GM19035 (cell line): ENCODE results near the gene FAM117B.
"Not testable (repeated sequence)": the region's sequence is repeated elsewhere in the genome, so short reads cannot be mapped to it uniquely, and the experiment has no call there.

Experiments used
- ATAC-seq: cut with Tn5 transposase; IDR thresholded peaks from one replicate; pipeline ENCODE4 v1.9.1; 2021; ENCODE audit not compliant: unreplicated experiment

FAM117B gene

DNA sequence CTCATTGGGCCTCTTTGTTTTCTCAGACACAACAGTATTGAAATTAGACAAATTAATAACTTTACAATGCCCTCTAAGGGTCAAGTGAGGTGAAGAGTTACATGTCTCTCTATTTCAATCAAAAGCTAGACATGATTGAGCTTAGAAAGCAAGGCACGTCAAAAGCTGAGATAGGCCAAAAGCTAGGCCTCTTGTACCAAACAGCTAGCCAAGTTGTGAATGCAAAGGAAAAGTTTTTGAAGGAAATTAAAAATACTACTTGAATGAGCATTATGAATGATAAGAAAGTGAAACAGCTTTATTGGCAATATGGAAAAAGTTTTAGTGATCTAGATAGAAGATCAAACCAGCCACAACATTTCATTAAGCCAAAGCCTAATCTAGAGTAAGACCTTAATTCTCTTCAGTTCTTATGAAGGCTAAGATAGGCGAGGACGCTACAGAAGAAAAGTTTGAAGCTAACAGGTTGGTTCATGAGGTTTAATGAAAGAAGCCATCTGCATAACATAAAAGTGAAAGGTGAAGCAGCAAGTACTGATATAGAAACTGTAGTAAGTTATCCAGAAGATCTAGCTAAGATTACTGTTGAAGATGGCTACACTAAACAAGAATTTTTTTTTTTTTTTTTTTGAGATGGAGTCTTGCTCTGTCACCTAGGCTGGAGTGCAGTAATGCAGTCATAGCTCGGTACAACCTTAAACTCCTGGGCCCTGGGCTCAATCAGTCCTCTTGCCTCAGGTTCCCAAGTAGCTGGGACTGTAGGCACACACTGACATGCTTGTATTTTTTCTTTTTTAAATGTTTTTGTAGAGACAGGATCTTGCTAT lies 65.5 kb downstream of the FAM117B start:
- no peak for ATAC-seq

DNA sequence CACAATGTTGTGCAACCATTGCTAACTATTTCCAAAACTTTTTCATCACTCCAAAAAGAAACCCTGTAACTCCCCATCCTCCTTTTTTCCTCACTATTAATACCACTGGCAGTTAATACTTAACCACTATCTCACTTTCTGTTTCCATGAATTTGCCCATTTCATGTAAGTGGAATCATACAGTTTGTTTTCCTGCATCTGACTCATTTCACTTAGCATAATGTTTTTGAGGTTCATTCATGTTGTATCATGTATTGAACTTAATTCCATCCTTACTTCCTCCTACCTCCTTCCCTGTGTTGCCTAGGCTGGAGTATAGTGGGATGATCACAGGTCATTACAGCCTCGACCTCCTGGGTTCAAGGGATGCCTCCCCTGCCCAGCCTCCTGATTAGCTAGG lies 68.3 kb downstream of the FAM117B start:
- no peak for ATAC-seq

- no peak for ATAC-seq
Measured at GRCh38 chr2:202704248-202704647, 69.5 kb downstream of the FAM117B start.

GRCh38 chr2:202705446-202706020 lies 70.8 kb downstream of the FAM117B start:
- no peak for ATAC-seq

GRCh38 chr2:202714971-202715935 lies 80.5 kb downstream of the FAM117B start:
- ATAC-seq, result not testable (repeated sequence)

DNA sequence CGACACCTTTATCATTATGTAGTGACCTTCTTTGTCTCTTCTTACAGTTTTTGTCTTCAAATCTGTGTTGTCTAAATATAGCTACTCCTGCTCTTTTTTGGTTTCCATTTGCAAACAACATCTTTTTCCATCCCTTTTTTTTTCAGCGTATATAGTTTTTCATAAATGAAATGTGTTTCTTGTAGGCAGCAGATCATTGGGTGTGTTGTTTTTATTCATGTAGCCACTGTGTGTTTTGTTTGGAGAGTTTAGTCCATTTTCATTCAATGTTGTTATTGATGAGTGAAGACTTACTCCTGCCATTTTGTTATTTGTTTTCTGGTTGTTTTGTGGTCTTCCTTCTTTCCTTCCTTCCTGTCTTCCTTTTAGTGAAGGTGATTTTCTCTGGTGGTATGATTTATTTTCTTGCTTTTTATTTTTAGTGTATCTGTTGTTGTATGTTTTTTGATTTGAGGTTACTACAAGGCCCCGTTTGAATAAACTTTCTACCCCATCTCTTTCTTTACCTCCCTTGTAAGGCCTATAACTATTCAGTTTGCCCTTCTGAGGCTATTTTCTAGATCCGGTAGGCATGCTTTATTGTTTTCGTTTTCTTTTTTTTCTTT lies 81.4 kb downstream of the FAM117B start:
- ATAC-seq, result no peak

DNA sequence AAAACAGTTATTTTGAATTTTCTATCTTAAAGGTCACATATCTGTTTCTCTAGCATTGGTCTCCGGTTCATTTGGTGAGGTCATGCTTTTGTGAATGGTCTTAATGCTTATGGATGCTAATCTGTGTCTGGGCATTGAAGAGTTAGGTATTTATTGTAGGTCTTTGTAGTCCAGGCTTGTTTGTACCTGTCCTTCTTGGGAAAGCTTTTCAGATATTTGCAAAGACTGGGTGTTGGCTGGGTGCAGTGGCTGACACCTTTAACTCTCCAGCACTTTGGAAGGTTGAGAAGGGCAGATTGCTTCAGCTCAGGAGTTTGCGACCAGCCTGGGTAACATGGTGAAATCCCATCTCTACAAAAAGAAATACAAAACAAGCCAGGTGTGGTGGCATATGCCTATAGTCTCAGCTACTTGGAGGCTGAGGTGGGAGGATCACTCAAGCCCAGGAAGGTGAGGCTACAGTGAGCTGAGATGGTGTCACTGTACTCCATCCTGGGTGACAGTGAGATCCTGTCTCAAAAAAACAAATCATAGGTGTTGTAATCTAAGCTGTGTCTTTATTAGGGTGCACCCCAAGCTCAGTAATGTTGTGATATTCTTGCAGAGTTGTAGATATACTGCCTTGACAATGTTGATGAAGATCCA lies 82.3 kb downstream of the FAM117B start:
- ATAC-seq, result no peak

DNA sequence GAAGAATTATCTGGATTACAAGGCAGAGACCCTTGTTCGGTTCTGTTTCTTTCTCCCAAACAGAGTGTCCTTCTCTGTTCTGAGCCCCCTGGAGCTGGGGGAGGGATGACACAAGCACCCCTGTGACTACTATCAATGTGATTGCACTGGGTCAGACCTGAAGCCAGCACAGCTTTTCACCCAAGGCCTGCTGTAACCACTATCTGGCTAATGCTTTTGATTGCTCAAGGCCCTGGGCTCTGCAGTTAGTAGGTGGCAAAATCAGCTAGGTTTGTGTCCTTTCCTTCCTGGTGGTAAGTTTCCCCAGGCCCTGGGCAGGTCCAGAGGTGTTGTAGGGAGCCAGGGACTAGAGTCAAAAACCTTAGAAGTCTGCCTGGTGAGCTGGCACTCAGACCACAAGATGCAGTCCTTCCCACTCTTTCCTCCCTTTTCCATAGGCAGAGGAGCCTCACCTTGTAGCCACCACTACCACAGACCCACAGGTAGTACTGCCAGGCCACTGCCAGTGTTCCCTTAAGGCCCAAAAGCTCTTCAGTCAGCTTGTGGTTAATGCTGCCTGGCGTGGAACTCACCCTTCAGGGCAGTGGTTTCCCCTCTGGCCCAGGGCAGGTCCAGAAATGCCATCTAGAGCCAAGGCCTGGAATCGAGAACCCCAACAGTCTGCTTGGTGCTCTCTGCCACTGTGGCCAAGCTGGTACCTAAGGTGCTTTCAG lies 83.0 kb downstream of the FAM117B start:
- ATAC-seq, result no peak

GRCh38 chr2:202718614-202719013 lies 83.8 kb downstream of the FAM117B start:
- ATAC-seq, result no peak

- no peak for ATAC-seq
Measured at GRCh38 chr2:202720226-202720625, 85.5 kb downstream of the FAM117B start.

DNA sequence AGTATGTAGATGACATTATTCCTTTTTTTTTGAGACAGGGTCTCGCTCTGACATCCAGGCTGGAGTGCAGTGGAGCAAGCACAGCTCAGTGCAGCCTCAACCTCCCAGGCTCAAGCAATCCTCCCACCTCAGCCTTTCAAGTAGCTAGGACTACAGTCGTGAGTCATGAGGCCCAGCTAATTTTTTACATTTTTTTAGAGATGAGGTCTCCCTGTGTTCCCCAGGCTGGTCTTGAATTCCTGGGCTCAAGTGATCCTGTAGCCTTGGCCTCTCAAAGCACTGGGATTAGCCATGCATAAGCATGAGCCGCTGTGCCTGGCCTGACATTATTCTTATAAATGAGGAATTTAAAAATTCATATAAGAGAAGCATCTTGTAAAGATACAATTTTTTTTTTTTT lies 86.9 kb downstream of the FAM117B start:
- ATAC-seq, result no peak

- no peak for ATAC-seq
Measured at GRCh38 chr2:202723746-202724145, 89.0 kb downstream of the FAM117B start.

DNA sequence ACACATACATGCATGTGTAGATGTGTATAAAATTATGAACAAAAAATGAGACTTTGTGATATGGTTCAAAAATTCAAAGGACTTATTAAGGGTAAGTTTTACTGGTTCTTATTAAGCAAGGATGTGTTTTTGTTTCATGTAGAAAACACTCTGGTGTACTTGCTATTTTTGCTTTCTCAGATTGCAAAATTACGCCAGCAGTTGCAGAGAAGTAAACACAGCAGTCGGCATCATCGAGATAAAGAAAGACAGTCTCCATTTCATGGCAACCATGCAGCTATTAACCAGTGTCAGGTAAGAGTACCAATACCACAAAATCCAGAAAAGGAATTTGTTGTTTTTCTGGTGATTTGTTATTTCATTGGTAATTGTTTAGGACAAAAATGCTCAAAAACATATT lies 91.3 kb downstream of the FAM117B start:
- no peak for ATAC-seq

DNA sequence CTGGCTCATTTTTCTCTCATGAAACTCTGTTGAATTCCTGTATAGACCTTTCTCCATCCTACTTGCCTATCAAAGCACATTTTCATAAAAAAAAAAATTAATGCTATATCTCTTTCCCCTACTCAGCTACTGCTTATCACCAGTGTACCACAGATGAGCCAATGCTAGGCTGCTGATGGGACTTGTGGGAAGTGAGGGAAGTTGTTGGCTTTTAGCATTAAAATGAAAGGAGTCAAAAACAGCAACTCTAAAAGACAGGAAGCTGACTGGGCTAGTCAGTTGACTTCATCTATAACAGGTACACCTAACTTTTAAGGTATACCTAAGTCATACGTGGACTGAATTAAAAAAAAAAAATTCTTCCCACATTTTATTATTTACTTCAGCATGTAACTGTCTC lies 102.1 kb downstream of the FAM117B start:
- ATAC-seq, result no peak

DNA sequence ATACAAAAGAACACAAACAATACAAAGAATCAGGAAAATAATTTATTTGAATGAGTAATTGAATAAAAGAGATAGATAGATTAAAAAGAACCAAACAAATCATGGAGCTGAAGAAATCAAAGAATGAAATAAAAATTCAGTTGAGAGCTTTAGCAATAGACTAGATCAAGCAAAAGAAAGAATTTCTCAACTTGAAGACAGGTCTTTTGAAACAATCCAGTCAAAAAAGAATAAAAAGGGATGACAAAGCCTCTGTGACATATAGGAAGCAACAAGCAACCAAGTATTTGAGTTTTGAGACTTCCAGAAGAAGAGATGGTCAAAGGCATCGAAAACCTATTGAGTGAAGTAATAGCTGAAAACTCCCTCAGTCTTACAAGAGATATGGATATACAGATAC lies 108.8 kb downstream of the FAM117B start:
- ATAC-seq, result no peak

DNA sequence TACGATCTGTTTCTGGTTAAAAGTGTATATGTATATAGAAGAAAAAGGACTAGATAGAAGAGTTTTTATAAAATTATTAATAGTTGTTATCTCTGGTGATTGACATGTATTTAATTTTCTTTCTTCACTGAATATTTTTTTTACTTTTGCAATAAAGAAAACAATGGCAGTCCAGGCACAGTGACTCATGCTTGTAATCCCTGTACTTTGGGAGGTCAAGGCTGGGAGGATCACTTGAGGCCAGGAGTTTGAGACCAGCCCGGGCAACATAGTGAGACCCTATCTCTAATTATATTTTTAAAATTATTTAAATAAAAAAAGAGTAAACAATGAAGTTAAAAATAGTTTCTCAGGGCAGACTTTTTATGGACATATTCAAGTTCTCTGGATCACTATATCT lies 114.7 kb downstream of the FAM117B start:
- ATAC-seq, result no peak

DNA sequence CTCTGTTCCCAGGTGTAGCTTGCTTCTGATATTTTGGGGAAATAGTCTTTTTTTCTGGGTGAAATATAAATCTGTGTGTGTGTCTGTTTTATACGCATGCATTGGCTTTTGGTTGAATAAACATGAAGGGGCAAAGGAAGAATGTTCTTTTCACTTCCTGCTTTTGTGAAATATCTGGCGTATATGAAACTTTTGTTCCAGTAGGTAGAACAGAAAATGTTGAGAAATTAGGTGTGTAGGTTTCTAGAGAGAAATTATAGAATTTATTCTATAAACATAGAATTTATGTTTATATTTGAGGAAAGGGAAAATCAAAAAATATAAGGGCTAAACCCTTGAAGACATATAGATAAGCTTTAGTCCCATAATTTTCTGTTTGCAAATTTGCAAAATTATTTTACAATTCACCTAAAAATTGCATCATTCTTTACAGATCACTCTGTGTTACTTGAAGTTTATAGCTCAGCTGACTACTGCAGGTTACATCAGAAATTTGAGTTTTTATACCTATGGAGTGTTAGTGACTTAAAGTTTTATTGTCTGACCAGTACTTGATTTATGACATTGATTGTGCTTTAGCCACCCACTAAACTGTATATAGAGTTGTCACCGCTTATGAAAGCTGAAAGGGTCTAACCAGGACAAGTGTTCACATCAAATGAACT lies 116.1 kb downstream of the FAM117B start:
- no peak for ATAC-seq

- ATAC-seq, result no peak
Measured at GRCh38 chr2:202752071-202752470, 117.3 kb downstream of the FAM117B start.

DNA sequence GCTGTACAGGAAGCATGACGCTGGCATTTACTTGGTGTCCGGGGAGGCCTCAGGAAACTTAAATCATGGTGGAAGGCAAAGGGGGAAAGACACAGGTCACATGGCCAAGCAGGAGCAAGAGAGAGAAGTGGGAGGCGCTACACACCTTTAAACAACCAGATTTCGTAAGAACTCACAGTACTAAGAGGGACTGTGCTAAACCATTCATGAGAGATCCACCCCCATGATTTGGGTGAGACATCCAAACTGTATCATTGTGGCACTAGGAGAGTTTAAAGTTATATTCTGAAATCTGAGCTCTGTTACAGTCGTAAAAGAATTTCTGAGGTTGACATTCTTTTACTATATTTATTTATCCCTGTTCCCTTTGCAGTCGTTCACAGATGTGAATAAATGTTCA lies 120.2 kb downstream of the FAM117B start:
- no peak for ATAC-seq

GRCh38 chr2:202756598-202756997 lies 121.8 kb downstream of the FAM117B start:
- no peak for ATAC-seq
